C4-2B (cell line): ENCODE results near the gene PFN1.

Experiments
- H3K27ac ChIP-seq: fragments of 450-650 bp; 2 replicates; pipeline ENCODE4 v1.5.1; 2017
- CTCF ChIP-seq: fragments of 450-650 bp; conservative IDR thresholded peaks from 2 replicates; pipeline ENCODE4 v1.5.1; 2017; ENCODE audit warnings: mild to moderate bottlenecking
- ZFX ChIP-seq: fragments of 450-650 bp; IDR thresholded peaks from 2 replicates; pipeline ENCODE4 v1.6.1; 2017

PFN1 gene

GRCh38 chr17:4948166-4948930 is at the start of gene PFN1:
Gene PFN1, minus strand, starts transcription at chr17:4948530. Its CDS starts 136 bp downstream, at chr17:4948394.
- H3K27ac ChIP-seq = peak within 1 kb of the TSS; percentile 100
- TF ChIP-seq CTCF (no peak), ZFX (peak; percentile 51; the same call in 1 of the 2 replicates)

- TF ChIP-seq ZFX (peak; percentile 54; the same call in 1 of the 2 replicates), CTCF (no peak)
- peak within 1 kb of the TSS; percentile 90 for H3K27ac ChIP-seq
These were observed 49.1 kb upstream of the PFN1 start, which contains the start of the genes INCA1 and KIF1C for GRCh38 chr17:4997302-4998026. Gene INCA1, minus strand, starts transcription at chr17:4997522. Its CDS starts 3,085 bp downstream, at chr17:4994437. Gene KIF1C, plus strand, starts transcription at chr17:4997950. Its CDS starts 2,297 bp downstream, at chr17:5000247.

- no peak overlapping the region for H3K27ac ChIP-seq
- TF ChIP-seq CTCF (no peak), ZFX (no peak)
These were observed 45.8 kb upstream of the PFN1 start for GRCh38 chr17:4994081-4994595.

GRCh38 chr17:4987767-4988567 is 39.6 kb upstream of the PFN1 start:
- peak overlapping the region; percentile 97 for H3K27ac ChIP-seq
- TF ChIP-seq CTCF (no peak), ZFX (no peak)

- peak within 1 kb of the TSS; percentile 97 for H3K27ac ChIP-seq
- TF ChIP-seq CTCF (peak; percentile 90), ZFX (peak; percentile 54; the same call in 1 of the 2 replicates)
These were observed 38.8 kb upstream of the PFN1 start, which contains the start of gene CAMTA2 for GRCh38 chr17:4986951-4987766. Gene CAMTA2, minus strand, starts transcription at chr17:4987675. Its CDS starts 1,453 bp downstream, at chr17:4986222.

GRCh38 chr17:4986403-4986802 is 38.1 kb upstream of the PFN1 start:
- TF ChIP-seq CTCF (no peak), ZFX (no peak)
- peak overlapping the region; percentile 97 for H3K27ac ChIP-seq
